Activated naive CD8-positive, alpha-beta T cell (primary cell): Measurements from ENCODE around the gene SMARCB1.

Experiments
- H3K27ac Mint-ChIP-seq: one replicate; pipeline ENCODE4 v1.8.0; 2021; ENCODE audit warnings: mixed read lengths
- H3K27me3 Mint-ChIP-seq: one replicate; pipeline ENCODE4 v1.8.0; 2021; ENCODE audit warnings: mixed read lengths
- H3K36me3 Mint-ChIP-seq: one replicate; pipeline ENCODE4 v1.8.0; 2021; ENCODE audit warnings: mixed read lengths
- H3K4me1 Mint-ChIP-seq: one replicate; pipeline ENCODE4 v1.8.0; 2021; ENCODE audit warnings: low read depth, mixed read lengths
- H3K4me3 Mint-ChIP-seq: one replicate; pipeline ENCODE4 v1.8.0; 2021; ENCODE audit warnings: mild to moderate bottlenecking, mixed read lengths
- H3K9me3 Mint-ChIP-seq: one replicate; pipeline ENCODE4 v1.8.0; 2021; ENCODE audit warnings: low read depth, mixed read lengths

The SMARCB1 gene

GRCh38 chr22:23823331-23823791 lies 36.6 kb downstream of the SMARCB1 start:
- Mint-ChIP-seq H3K36me3 (peaks cover 6% of the 10 kb centered on the region), H3K27ac (no peak overlapping the region), H3K27me3 (no peaks in the 10 kb centered on the region), H3K9me3 (no peaks in the 10 kb centered on the region), H3K4me1 (peaks cover 4% of the 10 kb centered on the region), H3K4me3 (no peak overlapping the region)

GRCh38 chr22:23824476-23825245 lies 37.9 kb downstream of the SMARCB1 start:
- peaks cover 6% of the 10 kb centered on the region for H3K36me3 Mint-ChIP-seq
- H3K4me3 Mint-ChIP-seq, result no peak overlapping the region
- H3K27ac Mint-ChIP-seq, result no peak overlapping the region
- no peaks in the 10 kb centered on the region for H3K9me3 Mint-ChIP-seq
- H3K27me3 Mint-ChIP-seq, result no peaks in the 10 kb centered on the region
- peaks cover 4% of the 10 kb centered on the region for H3K4me1 Mint-ChIP-seq

DNA sequence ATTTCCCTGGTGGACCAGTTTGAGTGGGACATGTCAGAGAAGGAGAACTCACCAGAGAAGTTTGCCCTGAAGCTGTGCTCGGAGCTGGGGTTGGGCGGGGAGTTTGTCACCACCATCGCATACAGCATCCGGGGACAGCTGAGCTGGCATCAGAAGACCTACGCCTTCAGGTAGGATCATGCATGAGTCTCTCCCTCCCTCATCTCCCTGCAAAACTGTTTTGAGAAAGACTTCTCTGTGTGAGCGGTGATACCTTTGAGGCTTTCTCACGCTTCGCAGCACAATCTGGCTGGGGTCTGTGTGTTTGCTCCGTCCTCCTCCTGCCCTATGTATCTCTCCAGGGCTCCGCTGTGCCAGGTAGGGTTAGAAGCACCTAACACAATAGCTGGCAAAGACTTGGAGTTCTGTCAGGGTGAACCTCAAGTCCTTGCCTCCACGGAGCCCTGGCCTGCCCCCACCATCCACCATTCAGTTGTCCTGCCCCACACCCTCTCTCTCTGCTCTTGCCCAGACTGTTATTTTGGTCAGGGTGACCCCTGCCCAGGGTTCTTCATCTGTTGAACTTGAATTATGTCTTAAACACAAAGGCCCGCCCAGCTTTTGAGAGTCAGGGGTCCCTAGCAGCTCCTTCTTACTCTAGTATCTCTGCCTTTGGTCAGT lies 38.6 kb downstream of the SMARCB1 start:
- Mint-ChIP-seq H3K27ac (no peak overlapping the region), H3K27me3 (no peaks in the 10 kb centered on the region), H3K4me3 (no peak overlapping the region), H3K4me1 (peaks cover 6% of the 10 kb centered on the region), H3K9me3 (no peaks in the 10 kb centered on the region), H3K36me3 (peaks cover 6% of the 10 kb centered on the region)

DNA sequence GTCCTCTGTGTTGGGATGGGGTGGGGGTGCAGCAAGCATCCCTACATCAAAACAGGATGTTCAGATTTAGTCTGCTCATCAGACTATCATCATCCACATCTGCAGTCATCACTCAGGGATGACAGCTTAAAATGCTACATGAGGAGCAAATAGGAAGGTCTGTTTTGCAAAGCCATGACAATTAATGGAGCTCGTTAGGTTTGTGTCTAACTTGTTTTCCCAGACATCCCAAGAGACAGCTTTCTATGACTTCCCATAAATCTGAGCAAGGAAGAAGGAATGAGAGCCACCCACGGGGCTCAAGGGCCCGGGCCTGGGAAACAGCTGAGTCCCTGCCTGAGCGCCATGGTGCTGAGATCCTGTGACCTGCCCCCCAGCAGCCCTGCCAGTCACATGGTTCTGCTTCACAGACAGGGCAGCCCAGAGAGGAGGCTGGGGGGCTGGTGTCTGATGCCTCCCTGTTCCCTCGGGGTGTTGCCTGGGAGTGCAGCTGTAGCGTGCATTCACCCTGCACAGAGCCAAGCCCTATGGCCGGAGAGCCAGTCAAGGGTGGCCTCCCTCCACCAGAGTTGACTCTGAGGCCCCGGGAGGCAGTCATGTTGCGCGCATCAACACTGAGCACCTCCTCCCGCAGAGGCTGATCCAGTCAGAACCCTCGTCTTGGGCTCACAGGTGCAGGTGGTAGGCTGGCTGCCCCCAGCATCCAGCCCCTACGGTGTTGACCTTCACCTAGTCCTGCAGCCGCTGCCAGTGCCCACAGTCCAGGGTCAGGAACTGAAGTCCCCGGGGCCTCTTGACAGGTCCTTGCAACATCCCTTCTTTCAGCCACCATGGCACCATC lies 40.0 kb downstream of the SMARCB1 start:
- Mint-ChIP-seq H3K4me1 (peaks cover 3% of the 10 kb centered on the region), H3K27ac (no peak overlapping the region), H3K27me3 (no peaks in the 10 kb centered on the region), H3K9me3 (no peaks in the 10 kb centered on the region), H3K4me3 (no peak overlapping the region), H3K36me3 (peaks cover 6% of the 10 kb centered on the region)

- H3K27me3 Mint-ChIP-seq, result no peaks in the 10 kb centered on the region
- H3K4me3 Mint-ChIP-seq, result no peak overlapping the region
- no peak overlapping the region for H3K27ac Mint-ChIP-seq
- peaks cover 3% of the 10 kb centered on the region for H3K4me1 Mint-ChIP-seq
- peaks cover 6% of the 10 kb centered on the region for H3K36me3 Mint-ChIP-seq
- H3K9me3 Mint-ChIP-seq, result no peaks in the 10 kb centered on the region
Observed at GRCh38 chr22:23827351-23827995, 40.7 kb downstream of the SMARCB1 start.

DNA sequence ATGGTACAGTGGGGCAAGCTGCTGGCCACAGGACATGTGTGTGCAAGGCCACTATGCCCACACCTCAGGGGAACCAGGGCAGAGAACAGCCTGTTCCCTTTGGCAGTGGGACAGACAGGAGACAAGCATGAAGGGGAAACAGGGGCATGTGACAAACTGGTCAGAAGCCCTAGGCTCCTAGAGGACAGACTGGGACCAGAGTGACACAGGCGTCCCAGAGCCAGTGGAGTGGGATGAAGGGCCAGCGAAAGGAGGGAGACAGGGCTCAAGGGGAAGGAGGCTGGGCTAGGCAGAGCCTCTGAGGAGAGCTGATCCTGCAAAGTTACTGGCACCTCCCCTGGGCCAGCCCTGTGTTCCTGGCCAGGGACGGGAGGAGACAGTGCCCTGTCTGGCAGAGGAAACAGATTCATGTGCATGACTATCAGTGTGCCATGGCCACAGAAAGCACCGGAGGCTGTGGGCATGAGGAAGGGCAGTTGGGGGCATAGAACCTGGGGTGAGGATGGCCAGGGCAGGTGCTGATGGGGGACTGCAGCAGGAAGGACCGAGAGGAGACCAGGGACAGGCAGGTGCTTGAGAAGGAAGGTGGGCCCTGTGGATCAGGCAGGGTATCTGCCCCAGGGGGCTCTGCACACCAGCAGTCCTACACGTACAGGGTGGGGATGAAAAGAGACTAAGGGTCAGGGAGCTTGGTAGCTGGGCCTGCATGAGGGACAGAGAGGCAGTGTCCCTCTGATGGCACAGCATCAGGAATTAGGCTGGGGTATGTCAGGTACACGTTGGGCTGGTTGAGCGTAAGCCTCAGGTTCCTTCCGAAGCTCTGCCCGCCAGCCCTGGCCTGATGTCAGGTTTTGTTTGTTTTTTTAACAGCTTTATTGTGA lies 42.3 kb downstream of the SMARCB1 start:
- peaks cover 3% of the 10 kb centered on the region for H3K36me3 Mint-ChIP-seq
- H3K27ac Mint-ChIP-seq, result peak overlapping the region; percentile 7
- peaks cover 3% of the 10 kb centered on the region for H3K4me1 Mint-ChIP-seq
- H3K9me3 Mint-ChIP-seq, result no peaks in the 10 kb centered on the region
- no peaks in the 10 kb centered on the region for H3K27me3 Mint-ChIP-seq
- no peak overlapping the region for H3K4me3 Mint-ChIP-seq

DNA sequence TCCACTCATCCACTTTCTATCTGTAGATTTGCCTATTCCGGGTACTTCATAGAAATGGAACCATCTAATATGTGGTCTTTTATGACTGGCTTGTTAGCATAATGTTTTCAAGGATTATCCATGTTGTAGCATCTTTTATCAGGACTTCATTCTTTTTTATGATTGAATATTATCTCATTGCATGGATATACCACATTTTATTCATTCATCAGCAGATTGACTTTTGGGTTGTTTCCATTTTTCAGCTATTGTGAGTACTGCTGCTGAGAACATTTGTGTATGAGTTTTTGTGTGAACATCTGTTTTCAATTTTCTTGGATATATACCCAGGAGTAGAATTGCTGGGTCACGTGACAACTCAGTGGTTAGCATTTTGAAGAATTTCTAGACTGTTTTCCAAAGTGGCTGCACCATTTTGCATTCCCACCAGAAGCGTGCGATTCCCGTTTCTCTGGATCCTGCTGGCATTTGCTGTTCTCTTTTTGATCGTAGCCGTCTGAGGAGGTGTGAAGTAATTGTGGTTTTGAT lies 43.1 kb downstream of the SMARCB1 start:
- H3K36me3 Mint-ChIP-seq, result peaks cover 3% of the 10 kb centered on the region

DNA sequence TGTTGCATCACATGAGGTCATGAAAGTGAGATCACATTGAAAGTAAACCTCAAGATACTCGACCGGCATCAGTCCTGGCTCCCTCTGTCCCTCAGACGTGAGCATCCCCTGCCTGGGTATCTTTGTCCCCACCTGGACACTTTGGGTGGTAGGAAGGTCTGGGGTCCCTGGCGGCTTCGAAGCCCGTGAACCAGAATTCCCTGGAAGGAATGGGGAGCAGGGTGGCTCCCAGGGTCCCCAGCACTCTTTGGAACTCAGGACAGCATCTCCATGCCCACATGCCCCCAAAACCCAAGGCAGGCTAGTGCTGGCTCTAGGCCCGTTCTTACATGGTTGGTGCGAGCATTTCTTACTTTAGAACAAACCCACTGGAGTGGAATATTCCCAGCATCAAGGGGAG lies 44.5 kb downstream of the SMARCB1 start:
- no peaks in the 10 kb centered on the region for H3K27me3 Mint-ChIP-seq
- no peak overlapping the region for H3K27ac Mint-ChIP-seq

More for the DNA sequence above, 43.1 kb downstream of the SMARCB1 start:
- H3K27ac Mint-ChIP-seq, result no peak overlapping the region
- peaks cover 3% of the 10 kb centered on the region for H3K4me1 Mint-ChIP-seq
- H3K9me3 Mint-ChIP-seq, result no peaks in the 10 kb centered on the region
- H3K4me3 Mint-ChIP-seq, result no peak overlapping the region
- H3K27me3 Mint-ChIP-seq, result no peaks in the 10 kb centered on the region

DNA sequence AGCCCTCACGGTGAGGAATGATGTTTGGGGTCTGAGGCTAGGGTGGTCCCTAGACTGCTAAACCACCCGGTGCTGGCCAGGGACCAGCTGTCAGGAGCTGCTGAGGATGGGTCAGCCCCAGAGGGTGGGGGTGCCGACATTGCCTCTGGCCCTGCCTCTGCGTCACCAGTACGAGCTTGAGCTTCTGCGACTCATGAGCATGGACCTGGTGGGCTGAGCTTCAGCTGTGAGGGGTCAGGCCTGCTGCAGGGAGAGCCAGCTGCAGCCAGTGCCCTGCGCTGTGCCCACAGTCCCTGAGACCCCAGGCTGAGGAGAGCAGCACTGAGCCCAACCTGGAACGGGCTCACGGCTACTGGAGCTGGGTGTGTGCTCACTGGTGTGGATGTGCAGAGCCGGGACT lies 45.0 kb downstream of the SMARCB1 start:
- Mint-ChIP-seq H3K27ac (no peak overlapping the region), H3K4me1 (peaks cover 3% of the 10 kb centered on the region), H3K4me3 (no peak overlapping the region)

More for the DNA sequence above, 44.5 kb downstream of the SMARCB1 start:
- peaks cover 3% of the 10 kb centered on the region for H3K4me1 Mint-ChIP-seq
- peaks cover 2% of the 10 kb centered on the region for H3K36me3 Mint-ChIP-seq
- H3K9me3 Mint-ChIP-seq, result no peaks in the 10 kb centered on the region
- H3K4me3 Mint-ChIP-seq, result no peak overlapping the region

DNA sequence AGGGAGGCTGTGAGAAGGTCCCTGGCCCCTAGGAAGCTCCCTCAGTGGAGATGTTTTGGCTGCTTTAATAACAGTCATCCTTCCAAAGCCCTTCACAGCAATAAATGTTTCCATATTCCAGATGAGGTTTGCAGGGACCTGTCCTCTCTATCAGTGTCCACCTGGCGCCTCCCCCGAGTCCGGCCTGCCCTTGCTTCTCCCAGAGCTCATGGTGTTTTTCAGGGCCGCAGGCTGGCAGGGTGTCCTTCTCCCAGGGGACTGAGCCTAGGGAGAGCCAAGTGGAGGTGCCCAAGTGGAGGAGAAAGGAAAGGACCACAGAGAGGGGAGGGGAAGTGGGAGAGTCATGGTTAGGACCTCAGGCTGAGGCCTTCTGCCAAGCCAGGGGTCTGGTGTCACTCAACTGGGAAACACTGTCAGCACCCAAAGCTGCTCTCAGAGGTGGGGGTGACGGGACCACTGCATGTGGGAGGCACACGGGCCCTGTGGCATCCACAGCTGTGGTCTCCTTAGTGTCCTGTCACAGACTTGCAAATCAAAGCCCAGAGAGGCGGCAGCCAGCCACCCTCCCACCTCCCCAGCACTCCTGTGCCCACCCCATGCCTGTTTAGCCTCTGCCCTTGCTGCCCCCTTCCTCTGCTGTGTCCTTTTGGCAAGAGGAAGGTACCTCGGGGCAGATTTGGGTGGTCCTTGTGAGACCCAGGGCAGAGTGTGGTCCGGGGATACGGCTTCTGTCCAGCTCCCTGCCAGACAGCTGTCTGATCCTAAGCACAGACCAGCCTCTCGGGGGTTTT lies 45.7 kb downstream of the SMARCB1 start:
- H3K27ac Mint-ChIP-seq, result no peak overlapping the region
- H3K4me3 Mint-ChIP-seq, result no peak overlapping the region
- no peaks in the 10 kb centered on the region for H3K9me3 Mint-ChIP-seq
- H3K36me3 Mint-ChIP-seq, result no peaks in the 10 kb centered on the region
- peaks cover 3% of the 10 kb centered on the region for H3K4me1 Mint-ChIP-seq
- no peaks in the 10 kb centered on the region for H3K27me3 Mint-ChIP-seq

More for the DNA sequence above, 45.0 kb downstream of the SMARCB1 start:
- no peaks in the 10 kb centered on the region for H3K9me3 Mint-ChIP-seq
- no peaks in the 10 kb centered on the region for H3K27me3 Mint-ChIP-seq
- no peaks in the 10 kb centered on the region for H3K36me3 Mint-ChIP-seq

GRCh38 chr22:23833017-23833751 lies 46.4 kb downstream of the SMARCB1 start:
- Mint-ChIP-seq H3K27ac (no peak overlapping the region), H3K27me3 (no peaks in the 10 kb centered on the region), H3K9me3 (no peaks in the 10 kb centered on the region), H3K4me3 (no peak overlapping the region), H3K4me1 (peaks cover 9% of the 10 kb centered on the region), H3K36me3 (no peaks in the 10 kb centered on the region)

DNA sequence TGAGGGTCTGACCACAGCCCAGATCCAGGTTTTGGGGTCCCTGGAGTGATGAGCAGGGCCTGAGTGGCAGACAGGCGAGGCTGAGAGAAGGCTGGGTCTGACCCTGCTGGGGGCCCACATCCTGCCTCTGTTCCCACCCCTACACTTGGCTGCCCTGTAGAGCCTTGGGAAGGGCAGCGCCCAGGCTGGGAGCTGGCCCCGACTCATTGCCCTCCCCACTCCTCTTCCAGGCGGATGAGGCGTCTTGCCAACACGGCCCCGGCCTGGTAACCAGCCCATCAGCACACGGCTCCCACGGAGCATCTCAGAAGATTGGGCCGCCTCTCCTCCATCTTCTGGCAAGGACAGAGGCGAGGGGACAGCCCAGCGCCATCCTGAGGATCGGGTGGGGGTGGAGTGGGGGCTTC lies 47.1 kb downstream of the SMARCB1 start:
- Mint-ChIP-seq H3K27ac (no peak overlapping the region), H3K36me3 (no peaks in the 10 kb centered on the region)

More for the DNA sequence above, 47.1 kb downstream of the SMARCB1 start:
- Mint-ChIP-seq H3K4me3 (no peak overlapping the region), H3K27me3 (no peaks in the 10 kb centered on the region), H3K9me3 (no peaks in the 10 kb centered on the region), H3K4me1 (peaks cover 12% of the 10 kb centered on the region)
